HG03135 (cell line): ENCODE results near the gene CALCOCO2.

Experiments
- ATAC-seq: cut with Tn5 transposase; IDR thresholded peaks from one replicate; pipeline ENCODE4 v1.9.1; 2021; ENCODE audit warnings: mild to moderate bottlenecking, moderate library complexity; ENCODE audit not compliant: unreplicated experiment

The CALCOCO2 gene

GRCh38 chr17:48912476-48912875, 81.6 kb downstream of the CALCOCO2 start:
- no peak for ATAC-seq
